GM18505 (cell line): ENCODE measurements around the gene PANX3.

Source experiments
- ATAC-seq: cut with Tn5 transposase; IDR thresholded peaks from one replicate; pipeline ENCODE4 v1.9.1; 2021; ENCODE audit not compliant: unreplicated experiment
- POLR2A ChIP-seq: IDR thresholded peaks from 4 replicates; pipeline ENCODE4 v1.6.1; 2011; ENCODE audit warnings: borderline replicate concordance; ENCODE audit not compliant: insufficient read depth, insufficient read length; ENCODE audit errors: extremely low read depth

The PANX3 gene

DNA sequence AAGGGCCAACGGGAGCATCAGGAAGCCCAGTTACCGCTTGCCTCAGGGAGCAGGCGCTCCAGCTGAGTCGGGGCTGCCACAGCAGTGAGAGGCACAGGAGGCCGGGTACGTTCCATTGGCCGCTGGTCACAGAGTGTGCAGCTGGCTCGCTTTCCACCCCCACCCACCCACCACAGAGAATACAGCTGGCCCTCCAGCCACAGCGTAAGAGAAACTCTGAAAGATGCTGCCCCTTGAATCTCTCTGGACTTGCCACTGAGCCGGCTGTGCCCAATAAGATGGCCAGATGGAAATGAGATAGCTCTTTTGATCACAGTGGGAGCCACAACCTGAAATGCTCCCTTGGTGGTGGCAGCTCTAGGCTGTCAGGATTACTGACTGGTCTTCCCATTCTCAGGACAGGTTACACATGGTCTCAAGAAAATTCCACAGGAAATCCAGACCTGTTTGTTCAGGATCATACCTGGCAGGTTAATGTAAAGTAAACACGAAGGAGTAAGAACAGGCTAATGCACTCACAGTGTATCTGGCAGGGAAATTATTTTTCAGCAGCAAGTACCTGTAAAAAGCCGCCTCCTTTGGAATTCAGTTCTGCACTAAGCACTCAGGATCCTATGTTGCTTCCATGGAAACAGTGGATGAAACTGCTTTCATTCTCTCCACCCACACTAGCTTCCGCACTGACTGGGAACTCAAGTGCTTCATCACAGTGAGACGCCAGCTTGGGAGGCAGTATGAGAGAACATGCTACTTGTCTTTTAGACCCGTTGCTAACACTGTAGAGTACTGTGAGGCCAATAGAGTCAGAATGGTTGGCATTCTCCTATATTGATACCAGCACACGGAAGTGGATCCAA lies 45.8 kb downstream of the PANX3 start:
- no peak for TF ChIP-seq POLR2A
- no peak for ATAC-seq

DNA sequence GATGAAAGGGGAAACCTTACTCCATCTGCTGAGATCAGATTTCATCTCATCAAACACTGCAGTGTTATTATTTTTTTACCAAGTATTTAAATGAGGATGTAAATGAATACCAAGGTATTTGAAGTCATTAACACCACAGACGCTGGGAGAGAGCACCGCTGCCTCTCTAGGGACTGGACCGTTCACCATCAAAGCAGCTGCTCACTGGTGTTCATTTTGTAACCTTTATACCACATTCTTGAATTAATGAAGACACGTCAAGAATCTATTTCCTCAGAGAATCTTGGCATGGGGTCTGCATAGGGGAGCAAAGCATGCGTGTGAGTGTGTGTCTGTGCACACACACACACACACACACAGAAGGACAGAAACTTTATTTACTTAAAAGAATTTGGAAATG lies 46.7 kb downstream of the PANX3 start:
- no peak for TF ChIP-seq POLR2A
- ATAC-seq: no peak

DNA sequence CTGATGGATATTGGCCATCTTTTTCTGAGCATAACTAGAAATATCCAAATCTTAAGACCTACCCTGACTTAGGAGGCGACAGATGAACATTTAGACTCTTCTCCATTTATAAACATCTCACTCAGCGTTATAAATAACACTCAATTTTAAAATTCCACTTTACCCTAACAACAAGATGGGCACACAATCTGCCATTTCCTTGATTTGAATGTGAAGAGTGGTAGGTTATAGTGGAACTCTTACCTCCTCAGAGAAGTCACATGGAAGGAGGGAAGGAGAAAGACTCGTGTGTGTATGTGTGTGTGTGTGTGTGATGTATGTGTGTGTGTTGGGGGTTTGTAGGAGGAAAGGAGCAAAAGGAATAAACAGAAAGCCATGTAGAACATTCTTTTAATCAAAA lies 47.3 kb downstream of the PANX3 start:
- TF ChIP-seq POLR2A: no peak
- no peak for ATAC-seq

DNA sequence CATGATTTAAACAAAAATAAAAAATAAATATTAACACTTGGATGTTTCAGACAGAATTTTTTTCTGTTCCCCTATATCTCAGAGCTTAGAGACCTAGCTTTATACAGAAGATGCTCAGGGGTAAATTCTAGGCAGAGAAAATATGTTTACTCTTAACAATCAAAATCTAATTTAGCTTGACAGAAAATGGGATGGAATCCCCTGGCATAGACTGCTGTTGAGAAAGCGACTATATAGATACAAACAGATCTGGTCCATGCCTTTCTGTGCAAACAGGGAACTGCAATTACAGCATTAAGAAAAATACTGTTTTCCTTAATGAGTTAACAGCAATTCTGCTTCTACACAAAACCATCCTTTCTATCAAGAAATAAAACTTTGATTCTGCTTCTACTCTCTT lies 47.8 kb downstream of the PANX3 start:
- no peak for ATAC-seq

DNA sequence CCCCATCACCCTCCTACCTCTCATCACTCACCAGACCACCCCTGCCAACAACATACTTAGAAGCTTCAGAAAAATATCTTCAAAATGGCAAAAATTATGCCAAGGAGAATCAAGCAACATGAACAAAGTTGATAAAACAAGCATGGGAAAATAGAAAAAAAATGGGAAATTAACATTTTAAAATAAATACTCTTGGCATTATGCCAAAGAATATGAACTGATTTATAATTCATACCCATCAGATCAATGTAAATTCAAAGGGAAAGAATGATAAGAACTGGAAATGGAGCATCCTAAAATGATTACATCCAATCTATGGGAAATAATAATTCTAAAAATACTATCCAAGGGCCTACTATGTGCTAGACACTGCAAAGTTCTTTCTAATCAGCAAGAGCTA lies 50.3 kb downstream of the PANX3 start:
- no peak for TF ChIP-seq POLR2A
- no peak for ATAC-seq

More for the DNA sequence above, 47.8 kb downstream of the PANX3 start:
- no peak for TF ChIP-seq POLR2A

DNA sequence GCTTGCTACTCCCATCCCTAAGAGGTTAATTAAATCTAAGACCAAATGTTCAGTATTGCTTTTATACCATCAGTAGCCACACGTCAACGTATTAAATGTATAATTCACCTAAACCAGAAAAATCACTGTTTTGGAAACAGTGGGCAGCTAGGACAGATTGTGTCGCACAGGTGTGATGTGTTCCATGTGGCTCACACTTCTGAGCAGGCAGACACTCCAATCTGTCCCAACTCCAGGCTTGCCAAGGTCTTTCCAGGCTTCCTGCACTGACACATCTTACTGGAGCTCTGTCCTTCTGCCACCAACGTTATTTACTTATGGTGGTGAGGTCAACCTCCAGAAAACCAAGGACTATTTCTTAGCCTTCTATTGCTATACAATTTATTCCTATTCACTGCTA lies 50.9 kb downstream of the PANX3 start:
- TF ChIP-seq POLR2A: no peak
- ATAC-seq: no peak

DNA sequence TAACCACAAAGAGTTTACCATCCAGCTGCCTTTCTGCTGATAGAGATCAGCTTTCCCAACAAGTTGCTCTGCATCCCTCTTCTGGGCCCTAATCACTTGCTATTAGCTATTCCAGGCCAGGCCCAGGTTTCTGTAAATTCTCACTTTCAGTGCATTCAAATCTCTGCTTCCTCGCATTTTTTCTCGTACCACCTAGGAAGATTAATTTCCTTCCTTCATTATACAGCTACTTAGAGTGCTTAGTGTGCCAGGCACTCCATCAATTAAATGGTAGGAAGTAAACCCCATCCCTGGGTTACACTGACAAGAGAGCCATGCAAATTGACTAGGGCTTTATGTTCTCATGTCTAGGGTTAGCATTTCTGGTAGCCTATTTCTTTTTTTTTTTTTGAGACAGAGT lies 52.6 kb downstream of the PANX3 start:
- ATAC-seq: no peak
- TF ChIP-seq POLR2A: no peak

DNA sequence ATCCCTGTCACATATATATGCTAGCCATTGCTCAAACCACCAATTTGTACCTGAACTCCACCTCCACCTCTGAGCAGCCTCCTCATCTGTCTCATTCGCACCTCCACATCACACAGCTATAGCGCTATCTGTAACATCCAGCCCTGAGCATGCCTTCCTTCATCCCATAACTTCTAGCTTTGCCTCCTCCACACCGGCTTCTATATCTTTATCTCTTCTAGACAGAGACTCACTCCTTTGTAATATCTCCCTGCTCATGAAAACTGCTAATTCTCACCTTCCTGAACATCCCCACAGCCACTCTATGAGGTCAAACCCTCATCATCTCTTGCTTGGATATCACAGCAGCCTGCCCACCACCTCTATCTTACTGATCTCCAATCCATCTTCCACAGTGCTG lies 56.4 kb downstream of the PANX3 start:
- no peak for ATAC-seq
- TF ChIP-seq POLR2A: no peak

DNA sequence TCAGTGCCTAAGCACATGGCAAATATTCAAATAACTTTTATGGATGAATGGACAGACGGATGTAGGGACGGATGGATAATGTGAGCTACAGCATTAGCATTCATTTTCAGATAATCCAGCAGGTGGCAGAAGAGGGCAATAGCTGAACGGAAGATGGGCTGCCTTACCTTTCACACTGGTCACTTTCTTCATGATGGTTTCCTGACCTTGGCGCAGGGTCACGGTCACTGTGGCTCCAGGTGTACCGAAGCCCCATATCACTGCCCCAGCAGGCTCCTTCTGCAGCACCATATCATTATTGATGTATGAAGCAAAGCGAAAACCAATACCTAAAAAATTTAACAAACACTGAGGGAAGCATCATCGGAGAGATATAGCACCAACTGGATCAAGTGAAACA lies 58.0 kb downstream of the PANX3 start:
- no peak for ATAC-seq
- TF ChIP-seq POLR2A: no peak
